Measurements from ENCODE around the gene WDR38.

DNA sequence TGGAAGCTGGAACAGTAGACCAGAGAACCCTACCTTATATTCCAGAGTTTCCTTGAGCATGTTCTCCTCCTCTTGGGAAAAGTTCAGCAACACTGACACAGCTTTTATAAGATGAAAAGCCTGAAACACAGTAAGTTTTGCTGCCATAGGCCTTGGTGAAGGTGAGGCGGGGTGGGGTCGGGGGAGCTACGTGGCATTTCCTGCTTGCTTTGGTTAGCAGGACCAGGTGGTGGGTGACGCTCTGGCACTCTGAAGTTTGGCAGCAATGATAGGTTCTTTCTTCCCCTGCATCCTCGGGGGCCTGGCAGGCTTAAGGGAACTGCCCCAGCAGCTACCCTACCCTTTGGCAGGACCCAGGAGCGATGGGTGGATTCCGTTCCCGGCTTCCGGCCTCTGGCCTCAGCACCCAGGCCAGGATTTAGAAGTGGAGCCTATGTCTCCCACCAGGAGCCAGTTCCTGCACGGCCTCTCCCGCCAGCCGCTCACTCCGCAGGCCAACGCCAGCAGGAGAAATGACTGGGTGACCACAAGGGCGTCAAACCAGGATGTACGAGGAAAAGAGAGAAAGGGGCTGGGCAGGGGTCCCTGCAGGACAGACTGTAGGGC is 28.0 kb downstream of the WDR38 start:
- TF ChIP-seq POLR2A (IDR thresholded peaks at IDR 0.05; ENCODE audit: low read depth, low read length): no peak
- no peak for TF ChIP-seq POLR2AphosphoS5 (IDR thresholded peaks at IDR 0.05; ENCODE audit: low read depth, low read length)
- TF ChIP-seq TAF1 (IDR thresholded peaks at IDR 0.05; ENCODE audit: low read depth, low read length): no peak
- no peak for TF ChIP-seq POU2F2 (IDR thresholded peaks at IDR 0.05; ENCODE audit: low read depth, low read length)
- no peak for TF ChIP-seq PAX5 (IDR thresholded peaks at IDR 0.05; ENCODE audit: insufficient read depth, low read length, severe bottlenecking)
- no peak for TF ChIP-seq SPI1 (IDR thresholded peaks at IDR 0.05; ENCODE audit: low read depth, low read length)

All from GM12891 (cell line).